Sigmoid colon (tissue), 4 donors: ENCODE results near the gene THEM5.

Experiments
- EP300 ChIP-seq, 4 donors: sonication (generic); formaldehyde crosslinking; IDR thresholded peaks; one replicate each; pipeline ENCODE4 v1.6.1; 2017; ENCODE audit warnings: antibody characterized with exemption in 4 of 4
- POLR2A ChIP-seq, 2 donors: fragments of 450-650 bp; IDR thresholded peaks; one replicate each; pipeline ENCODE4 v1.6.1; 2016; ENCODE audit warnings: antibody characterized with exemption in 2 of 2, mild to moderate bottlenecking in 2 of 2, moderate library complexity in 2 of 2
- POLR2AphosphoS5 ChIP-seq, 4 donors: sonication (generic); formaldehyde crosslinking; IDR thresholded peaks; one replicate each; pipeline ENCODE4 v1.6.1; 2017; ENCODE audit warnings: antibody characterized with exemption in 4 of 4
- TF ChIP-seq, protein P1 (sequence below), 4 experiments: fragments of 450-650 bp in 3 of 4; fragments of 200-600 bp in 1 of 4; IDR thresholded peaks; one replicate each; pipeline ENCODE4 v1.5.1; 2016 to 2019; ENCODE audit warnings: antibody characterized with exemption in 4 of 4, mild to moderate bottlenecking in 3 of 4, moderate library complexity in 2 of 4

DNA sequence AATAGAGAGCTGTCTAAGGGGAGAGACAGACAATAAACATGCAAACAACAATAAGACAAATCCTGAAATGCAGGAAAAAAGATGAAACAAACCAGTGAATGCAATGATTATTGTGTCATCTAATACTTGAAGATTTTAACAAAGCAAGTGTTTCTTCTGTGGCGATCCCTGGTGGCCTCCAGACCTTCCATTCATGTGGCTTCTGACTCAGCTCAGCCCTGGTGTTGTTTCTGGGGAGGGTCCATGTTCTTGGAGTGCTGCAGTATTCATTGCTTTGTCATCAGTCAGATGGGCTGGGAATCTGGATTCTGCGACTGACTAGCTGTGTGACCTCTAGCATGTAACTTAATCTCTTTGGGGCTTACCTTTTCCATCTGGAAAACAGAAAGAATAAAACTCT is 12.4 kb downstream of the THEM5 start:
- no peak for TF ChIP-seq POLR2A (IDR thresholded peaks at IDR 0.05)
- TF ChIP-seq, protein P1, sequence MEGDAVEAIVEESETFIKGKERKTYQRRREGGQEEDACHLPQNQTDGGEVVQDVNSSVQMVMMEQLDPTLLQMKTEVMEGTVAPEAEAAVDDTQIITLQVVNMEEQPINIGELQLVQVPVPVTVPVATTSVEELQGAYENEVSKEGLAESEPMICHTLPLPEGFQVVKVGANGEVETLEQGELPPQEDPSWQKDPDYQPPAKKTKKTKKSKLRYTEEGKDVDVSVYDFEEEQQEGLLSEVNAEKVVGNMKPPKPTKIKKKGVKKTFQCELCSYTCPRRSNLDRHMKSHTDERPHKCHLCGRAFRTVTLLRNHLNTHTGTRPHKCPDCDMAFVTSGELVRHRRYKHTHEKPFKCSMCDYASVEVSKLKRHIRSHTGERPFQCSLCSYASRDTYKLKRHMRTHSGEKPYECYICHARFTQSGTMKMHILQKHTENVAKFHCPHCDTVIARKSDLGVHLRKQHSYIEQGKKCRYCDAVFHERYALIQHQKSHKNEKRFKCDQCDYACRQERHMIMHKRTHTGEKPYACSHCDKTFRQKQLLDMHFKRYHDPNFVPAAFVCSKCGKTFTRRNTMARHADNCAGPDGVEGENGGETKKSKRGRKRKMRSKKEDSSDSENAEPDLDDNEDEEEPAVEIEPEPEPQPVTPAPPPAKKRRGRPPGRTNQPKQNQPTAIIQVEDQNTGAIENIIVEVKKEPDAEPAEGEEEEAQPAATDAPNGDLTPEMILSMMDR (IDR thresholded peaks at IDR 0.05), result no peak
- TF ChIP-seq EP300 (IDR thresholded peaks at IDR 0.05), result no peak
- TF ChIP-seq POLR2AphosphoS5 (IDR thresholded peaks at IDR 0.05), result no peak
